Urinary bladder (tissue), 4 donors: ENCODE data around the gene PTPN13. TPM values are rescaled to one million over a fixed set of nuclear protein-coding genes. Genes with fewer than 3 reads are reported as not detected.

Source experiments
- DNase-seq: peaks from one replicate; pipeline ENCODE4 v3.0.0-alpha.2; 2015; ENCODE audit errors: extremely low spot score
- H3K27ac ChIP-seq: one replicate; pipeline ENCODE4 v1.5.1; 2013; ENCODE audit warnings: low read depth, mild to moderate bottlenecking, moderate library complexity
- H3K36me3 ChIP-seq: one replicate; pipeline ENCODE4 v1.6.1; 2013; ENCODE audit warnings: mild to moderate bottlenecking, moderate library complexity; ENCODE audit not compliant: insufficient read depth
- H3K4me1 ChIP-seq: one replicate; pipeline ENCODE4 v1.6.1; 2013; ENCODE audit warnings: mild to moderate bottlenecking, moderate library complexity; ENCODE audit not compliant: insufficient read depth
- H3K4me3 ChIP-seq: one replicate; pipeline ENCODE4 v1.5.1; 2013; ENCODE audit warnings: low read depth, low read length
- WGBS: extraction: QIAGEN DNeasy Blood & Tissue Kit; methylation state at CpG from one replicate; pipeline ENCODE4 v1.1.7; 2013; 5-methylcytosine and 5-hydroxymethylcytosine counted together
- polyA plus RNA-seq: library from polyadenylated mRNA; stranded (reverse); fragments of 200-250 nt; gene quantifications from one replicate; pipeline ENCODE4 v1.2.3, GENCODE V29; 2013
- total RNA-seq: library from RNA; depleted of rRNA; stranded (reverse); fragments of >200 nt; gene quantifications from one replicate; pipeline ENCODE4 v1.2.3, GENCODE V29; 2014
- donor health status: healthy with polysubstance abuse.
- donor health status: healthy.

The PTPN13 gene
- total and polyA plus RNA-seq, 2 donors: 18.1 to 92.4 TPM

GRCh38 chr4:86600007-86600653, 6.0 kb downstream of the PTPN13 start:
- 90% methylated on average over 1 of the region's 1 CpG for WGBS
- DNase-seq: no peak
- no peak overlapping the region for H3K27ac ChIP-seq
- peaks cover 2% of the 10 kb centered on the region for H3K4me1 ChIP-seq
- no peaks in the 10 kb centered on the region for H3K36me3 ChIP-seq
- no peak overlapping the region for H3K4me3 ChIP-seq

GRCh38 chr4:86603311-86603885, 9.3 kb downstream of the PTPN13 start:
- Histone ChIP-seq H3K36me3 (no peaks in the 10 kb centered on the region), H3K27ac (no peak overlapping the region), H3K4me1 (peaks cover 2% of the 10 kb centered on the region), H3K4me3 (no peak overlapping the region)
- no peak for DNase-seq
- WGBS: 89% methylated on average over 1 of the region's 1 CpG

- H3K4me3 ChIP-seq: no peak overlapping the region
- no peak for DNase-seq
- no peaks in the 10 kb centered on the region for H3K36me3 ChIP-seq
- H3K27ac ChIP-seq: no peak overlapping the region
- no peaks in the 10 kb centered on the region for H3K4me1 ChIP-seq
These were observed 12.7 kb downstream of the PTPN13 start for GRCh38 chr4:86606809-86607208.

GRCh38 chr4:86608757-86609375, 14.8 kb downstream of the PTPN13 start:
- DNase-seq: no peak
- Histone ChIP-seq H3K4me1 (no peaks in the 10 kb centered on the region), H3K36me3 (no peaks in the 10 kb centered on the region), H3K4me3 (no peak overlapping the region), H3K27ac (no peak overlapping the region)
- 64% methylated on average over 2 of the region's 2 CpGs for WGBS

- no peaks in the 10 kb centered on the region for H3K36me3 ChIP-seq
- H3K4me3 ChIP-seq: no peak overlapping the region
- WGBS: 77% methylated on average over 2 of the region's 2 CpGs
- no peak overlapping the region for H3K27ac ChIP-seq
- DNase-seq: no peak
- H3K4me1 ChIP-seq: no peaks in the 10 kb centered on the region
These were observed 17.6 kb downstream of the PTPN13 start for GRCh38 chr4:86611757-86612156.

- H3K27ac ChIP-seq: no peak overlapping the region
- no peaks in the 10 kb centered on the region for H3K36me3 ChIP-seq
- no peak for DNase-seq
- WGBS: 90% methylated on average over 2 of the region's 2 CpGs
- H3K4me3 ChIP-seq: no peak overlapping the region
- no peaks in the 10 kb centered on the region for H3K4me1 ChIP-seq
These were observed 19.6 kb downstream of the PTPN13 start for GRCh38 chr4:86613734-86614133.

GRCh38 chr4:86614865-86615264, 20.8 kb downstream of the PTPN13 start:
- Histone ChIP-seq H3K36me3 (no peaks in the 10 kb centered on the region), H3K4me1 (no peaks in the 10 kb centered on the region), H3K27ac (no peak overlapping the region), H3K4me3 (no peak overlapping the region)
- DNase-seq: no peak
- 96% methylated on average over 3 of the region's 3 CpGs for WGBS

- WGBS: 89% methylated on average over 1 of the region's 1 CpG
- DNase-seq: no peak
- Histone ChIP-seq H3K4me3 (no peak overlapping the region), H3K27ac (no peak overlapping the region), H3K4me1 (no peaks in the 10 kb centered on the region), H3K36me3 (no peaks in the 10 kb centered on the region)
These were observed 21.4 kb downstream of the PTPN13 start for GRCh38 chr4:86615501-86615900.

- Histone ChIP-seq H3K4me3 (no peak overlapping the region), H3K36me3 (no peaks in the 10 kb centered on the region), H3K4me1 (no peaks in the 10 kb centered on the region), H3K27ac (no peak overlapping the region)
- DNase-seq: no peak
These were observed 25.5 kb downstream of the PTPN13 start for GRCh38 chr4:86619656-86620055.

- WGBS: 38% methylated on average over 1 of the region's 1 CpG
- no peak overlapping the region for H3K4me3 ChIP-seq
- no peaks in the 10 kb centered on the region for H3K4me1 ChIP-seq
- H3K36me3 ChIP-seq: no peaks in the 10 kb centered on the region
- no peak overlapping the region for H3K27ac ChIP-seq
- DNase-seq: no peak
These were observed 27.3 kb downstream of the PTPN13 start for GRCh38 chr4:86621435-86621834.

- no peak overlapping the region for H3K4me3 ChIP-seq
- DNase-seq: no peak
These were observed 32.0 kb downstream of the PTPN13 start for GRCh38 chr4:86626066-86626465.

GRCh38 chr4:86627462-86628135, 33.5 kb downstream of the PTPN13 start:
- Histone ChIP-seq H3K4me1 (no peaks in the 10 kb centered on the region), H3K4me3 (no peak overlapping the region), H3K36me3 (no peaks in the 10 kb centered on the region), H3K27ac (peak overlapping the region; percentile 2)
- no peak for DNase-seq

More at GRCh38 chr4:86626066-86626465, 32.0 kb downstream of the PTPN13 start:
- Histone ChIP-seq H3K4me1 (no peaks in the 10 kb centered on the region), H3K36me3 (no peaks in the 10 kb centered on the region), H3K27ac (no peak overlapping the region)

- H3K36me3 ChIP-seq: peaks cover 1% of the 10 kb centered on the region
- WGBS: 67% methylated on average over 1 of the region's 1 CpG
- no peak overlapping the region for H3K4me3 ChIP-seq
- no peak overlapping the region for H3K27ac ChIP-seq
- no peaks in the 10 kb centered on the region for H3K4me1 ChIP-seq
- DNase-seq: no peak
These were observed 36.5 kb downstream of the PTPN13 start for GRCh38 chr4:86630629-86631028.

GRCh38 chr4:86631166-86631565, 37.1 kb downstream of the PTPN13 start:
- no peak for DNase-seq
- 47% methylated on average over 1 of the region's 1 CpG for WGBS
- no peak overlapping the region for H3K27ac ChIP-seq

More at GRCh38 chr4:86631166-86631565, 37.1 kb downstream of the PTPN13 start:
- peaks cover 2% of the 10 kb centered on the region for H3K36me3 ChIP-seq
- H3K4me3 ChIP-seq: no peak overlapping the region
- H3K4me1 ChIP-seq: no peaks in the 10 kb centered on the region
